Esophagus squamous epithelium (tissue), 4 donors: ENCODE results near the gene SLC24A5.

ENCODE experiments used
- POLR2A ChIP-seq, 4 donors: fragments of 450-650 bp; IDR thresholded peaks; one replicate each; pipeline ENCODE4 v1.6.1; 2017; ENCODE audit warnings: antibody characterized with exemption in 4 of 4, mild to moderate bottlenecking in 4 of 4, moderate library complexity in 3 of 4
- TF ChIP-seq, protein P1 (sequence below), 6 experiments: fragments of 450-650 bp in 4 of 6; fragments of 200-600 bp in 2 of 6; sonication (generic) in 2 of 6; IDR thresholded peaks; one replicate each; pipeline ENCODE4 v1.5.1; 2016 to 2019; ENCODE audit warnings: antibody characterized with exemption in 6 of 6, mild to moderate bottlenecking in 4 of 6, moderate library complexity in 4 of 6

DNA sequence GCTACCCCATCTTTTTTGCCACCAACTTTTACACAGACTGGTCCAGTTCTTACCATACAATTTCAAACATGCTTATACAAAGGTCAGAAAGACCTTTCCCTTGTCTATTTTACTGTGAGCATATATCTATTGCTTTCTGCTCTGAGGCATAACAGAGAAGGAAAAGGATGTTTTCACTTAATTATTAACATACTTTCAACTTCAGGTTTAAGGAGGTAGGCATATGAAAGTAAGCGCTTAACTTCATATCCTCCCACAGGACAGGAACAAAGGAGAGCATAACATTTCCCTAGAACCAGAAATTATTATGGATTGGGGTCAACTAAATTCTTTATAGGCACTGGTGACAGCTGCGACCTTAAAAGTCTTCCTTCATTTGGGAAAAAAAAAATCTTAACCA is 56.2 kb downstream of the SLC24A5 start:
- TF ChIP-seq, protein P1, sequence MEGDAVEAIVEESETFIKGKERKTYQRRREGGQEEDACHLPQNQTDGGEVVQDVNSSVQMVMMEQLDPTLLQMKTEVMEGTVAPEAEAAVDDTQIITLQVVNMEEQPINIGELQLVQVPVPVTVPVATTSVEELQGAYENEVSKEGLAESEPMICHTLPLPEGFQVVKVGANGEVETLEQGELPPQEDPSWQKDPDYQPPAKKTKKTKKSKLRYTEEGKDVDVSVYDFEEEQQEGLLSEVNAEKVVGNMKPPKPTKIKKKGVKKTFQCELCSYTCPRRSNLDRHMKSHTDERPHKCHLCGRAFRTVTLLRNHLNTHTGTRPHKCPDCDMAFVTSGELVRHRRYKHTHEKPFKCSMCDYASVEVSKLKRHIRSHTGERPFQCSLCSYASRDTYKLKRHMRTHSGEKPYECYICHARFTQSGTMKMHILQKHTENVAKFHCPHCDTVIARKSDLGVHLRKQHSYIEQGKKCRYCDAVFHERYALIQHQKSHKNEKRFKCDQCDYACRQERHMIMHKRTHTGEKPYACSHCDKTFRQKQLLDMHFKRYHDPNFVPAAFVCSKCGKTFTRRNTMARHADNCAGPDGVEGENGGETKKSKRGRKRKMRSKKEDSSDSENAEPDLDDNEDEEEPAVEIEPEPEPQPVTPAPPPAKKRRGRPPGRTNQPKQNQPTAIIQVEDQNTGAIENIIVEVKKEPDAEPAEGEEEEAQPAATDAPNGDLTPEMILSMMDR (IDR thresholded peaks at IDR 0.05) = no peak
- no peak for TF ChIP-seq POLR2A (IDR thresholded peaks at IDR 0.05)
